Measurements from ENCODE around the gene ECI1. TPM values are rescaled to one million over a fixed set of nuclear protein-coding genes. Genes with fewer than 3 reads are reported as not detected.

The ECI1 gene
- total RNA-seq: 10 to 100 TPM; 36.7 to 50.6 TPM

- peak within 1 kb of the TSS; percentile 85 for H3K4me3 Mint-ChIP-seq
- H3K27me3 Mint-ChIP-seq: no peaks in the 10 kb centered on the region
- H3K36me3 Mint-ChIP-seq (ENCODE audit: low read depth): peaks cover 62% of the 10 kb centered on the region
- ATAC-seq (replicated peaks): peak; percentile 94
- no peaks in the 10 kb centered on the region for H3K9me3 Mint-ChIP-seq
- no peaks in the 10 kb centered on the region for H3K4me1 Mint-ChIP-seq
- peak within 1 kb of the TSS; percentile 81 for H3K27ac Mint-ChIP-seq
These were observed at the start of gene ECI1 for GRCh38 chr16:2251296-2252111. TSS of gene ECI1 (minus strand) at chr16:2251587. CDS start at chr16:2251566, 21 bp downstream.

- no peaks in the 10 kb centered on the region for H3K9me3 Mint-ChIP-seq
- no peaks in the 10 kb centered on the region for H3K36me3 Mint-ChIP-seq (ENCODE audit: low read depth)
- ATAC-seq (replicated peaks): no peak
- H3K27ac Mint-ChIP-seq: no peak overlapping the region
- no peaks in the 10 kb centered on the region for H3K27me3 Mint-ChIP-seq
- H3K4me1 Mint-ChIP-seq: no peaks in the 10 kb centered on the region
- H3K4me3 Mint-ChIP-seq: no peak overlapping the region
These were observed 48.5 kb upstream of the ECI1 start for GRCh38 chr16:2299915-2300192.

DNA sequence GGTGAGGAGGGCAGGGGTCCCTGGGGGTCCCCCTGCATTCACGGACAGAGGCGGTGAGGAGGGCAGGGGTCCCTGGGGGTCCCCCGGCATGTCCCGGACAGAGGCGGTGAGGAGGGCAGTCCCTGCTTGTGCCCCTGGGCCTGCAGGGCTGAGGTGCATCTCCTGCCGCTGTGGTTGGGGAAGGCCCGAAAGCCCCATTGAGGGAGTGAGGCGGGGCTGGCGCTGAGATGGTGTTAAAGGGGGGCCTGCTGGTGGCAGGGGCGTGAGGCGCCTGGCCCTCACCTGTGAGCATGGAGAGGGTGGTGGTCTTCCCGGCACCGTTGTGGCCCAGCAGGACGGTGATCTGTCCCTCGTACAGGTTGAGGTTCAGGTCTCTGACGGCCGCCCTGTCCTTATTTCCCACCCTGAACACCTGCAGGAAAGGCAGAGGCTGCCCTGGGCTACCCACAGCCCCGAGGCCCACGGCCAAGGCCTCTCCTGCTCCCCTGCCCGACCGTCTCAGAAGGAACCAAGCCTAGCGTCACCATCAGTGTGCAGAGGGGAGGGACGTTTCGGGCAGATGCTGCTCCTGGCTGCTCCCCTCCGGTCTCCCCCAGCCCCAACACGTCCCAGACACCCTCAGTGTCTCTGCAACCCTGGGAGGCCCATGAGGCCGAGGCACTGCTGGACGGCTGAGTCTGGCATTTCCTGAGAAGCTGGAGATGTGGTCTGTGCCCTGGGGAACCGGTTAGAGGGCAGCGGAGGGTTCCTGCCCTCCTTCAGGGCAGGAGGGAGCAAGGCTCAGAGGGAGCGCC lies 47.9 kb upstream of the ECI1 start:
- ATAC-seq (replicated peaks): no peak
- Mint-ChIP-seq H3K9me3 (no peaks in the 10 kb centered on the region), H3K4me1 (no peaks in the 10 kb centered on the region), H3K27me3 (no peaks in the 10 kb centered on the region), H3K4me3 (no peak overlapping the region), H3K27ac (no peak overlapping the region), H3K36me3 (ENCODE audit: low read depth) (no peaks in the 10 kb centered on the region)

DNA sequence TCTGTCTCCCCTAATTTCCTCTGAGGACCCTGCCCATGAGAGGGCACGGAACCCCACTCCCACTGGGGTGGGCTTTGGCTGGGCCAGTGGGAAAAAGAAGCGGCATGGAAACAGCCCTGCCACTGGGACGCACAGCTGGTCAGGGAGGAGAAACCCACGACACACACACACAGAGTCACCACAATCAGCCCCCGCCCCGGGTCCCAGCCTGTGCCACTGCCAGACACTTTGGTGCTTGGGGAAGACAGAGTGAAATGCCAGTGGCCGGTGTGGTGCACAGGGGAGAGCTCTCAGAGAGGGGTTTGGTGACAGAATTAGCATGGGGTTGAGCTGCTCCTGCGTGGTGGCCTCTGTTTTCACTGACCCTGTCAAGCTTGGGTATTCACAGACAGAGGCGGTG lies 47.2 kb upstream of the ECI1 start:
- Mint-ChIP-seq H3K4me1 (no peaks in the 10 kb centered on the region), H3K4me3 (no peak overlapping the region), H3K27me3 (no peaks in the 10 kb centered on the region), H3K9me3 (no peaks in the 10 kb centered on the region), H3K27ac (no peak overlapping the region), H3K36me3 (ENCODE audit: low read depth) (no peaks in the 10 kb centered on the region)
- ATAC-seq (replicated peaks): no peak

GRCh38 chr16:2297506-2297860 lies 46.1 kb upstream of the ECI1 start:
- no peak overlapping the region for H3K27ac Mint-ChIP-seq
- no peaks in the 10 kb centered on the region for H3K27me3 Mint-ChIP-seq
- no peak overlapping the region for H3K4me3 Mint-ChIP-seq
- H3K9me3 Mint-ChIP-seq: no peaks in the 10 kb centered on the region
- H3K36me3 Mint-ChIP-seq (ENCODE audit: low read depth): no peaks in the 10 kb centered on the region
- no peak for ATAC-seq (replicated peaks)
- H3K4me1 Mint-ChIP-seq: no peaks in the 10 kb centered on the region

- Mint-ChIP-seq H3K9me3 (no peaks in the 10 kb centered on the region), H3K36me3 (ENCODE audit: low read depth) (no peaks in the 10 kb centered on the region), H3K27me3 (no peaks in the 10 kb centered on the region), H3K4me3 (no peak overlapping the region), H3K4me1 (no peaks in the 10 kb centered on the region), H3K27ac (no peak overlapping the region)
- ATAC-seq (replicated peaks): peak; percentile 62
These were observed 45.5 kb upstream of the ECI1 start for GRCh38 chr16:2296661-2297505.

DNA sequence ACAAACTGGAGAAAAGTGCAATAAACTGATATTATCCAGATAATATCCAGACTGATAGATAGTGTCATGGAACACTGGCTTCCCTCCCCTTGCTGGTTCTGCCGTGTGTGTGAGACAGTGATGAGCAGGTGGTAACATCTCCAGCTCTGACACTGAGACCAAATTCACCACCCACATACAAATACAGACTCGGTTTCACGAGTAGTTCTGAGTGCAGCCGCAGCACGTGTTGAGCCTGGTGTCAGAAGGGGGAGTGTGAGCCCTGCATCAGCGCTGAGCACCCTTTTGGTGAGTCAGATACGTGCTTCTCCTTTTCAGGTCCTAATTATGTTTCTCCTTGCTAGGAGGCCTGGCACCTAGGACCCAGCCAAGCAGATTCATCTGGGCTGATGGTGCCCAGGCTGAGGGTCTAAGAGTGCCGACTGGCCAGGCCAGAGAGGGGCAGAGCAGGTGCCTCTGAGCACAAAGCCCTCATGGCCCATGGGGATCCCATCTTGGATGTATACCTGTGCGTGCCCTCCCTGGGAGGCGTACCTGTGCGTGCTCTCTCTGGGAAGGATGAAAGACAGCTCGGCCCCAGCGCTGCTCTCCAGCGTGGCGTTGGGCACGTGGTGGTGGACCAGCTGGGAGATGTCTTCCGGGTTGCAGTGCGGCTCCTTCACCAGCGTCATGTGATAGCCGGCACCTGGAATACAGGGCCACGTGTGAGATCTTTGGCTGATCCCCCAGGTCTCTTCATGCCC lies 43.8 kb upstream of the ECI1 start:
- H3K27ac Mint-ChIP-seq: no peak overlapping the region
- no peaks in the 10 kb centered on the region for H3K27me3 Mint-ChIP-seq
- ATAC-seq (replicated peaks): no peak
- H3K9me3 Mint-ChIP-seq: no peaks in the 10 kb centered on the region
- H3K4me1 Mint-ChIP-seq: no peaks in the 10 kb centered on the region
- no peaks in the 10 kb centered on the region for H3K36me3 Mint-ChIP-seq (ENCODE audit: low read depth)
- no peak overlapping the region for H3K4me3 Mint-ChIP-seq

- no peaks in the 10 kb centered on the region for H3K36me3 Mint-ChIP-seq (ENCODE audit: low read depth)
- H3K27ac Mint-ChIP-seq: no peak overlapping the region
- H3K4me3 Mint-ChIP-seq: no peak overlapping the region
- H3K27me3 Mint-ChIP-seq: no peaks in the 10 kb centered on the region
- no peaks in the 10 kb centered on the region for H3K4me1 Mint-ChIP-seq
- no peaks in the 10 kb centered on the region for H3K9me3 Mint-ChIP-seq
- no peak for ATAC-seq (replicated peaks)
These were observed 40.8 kb upstream of the ECI1 start for GRCh38 chr16:2292221-2292620.

DNA sequence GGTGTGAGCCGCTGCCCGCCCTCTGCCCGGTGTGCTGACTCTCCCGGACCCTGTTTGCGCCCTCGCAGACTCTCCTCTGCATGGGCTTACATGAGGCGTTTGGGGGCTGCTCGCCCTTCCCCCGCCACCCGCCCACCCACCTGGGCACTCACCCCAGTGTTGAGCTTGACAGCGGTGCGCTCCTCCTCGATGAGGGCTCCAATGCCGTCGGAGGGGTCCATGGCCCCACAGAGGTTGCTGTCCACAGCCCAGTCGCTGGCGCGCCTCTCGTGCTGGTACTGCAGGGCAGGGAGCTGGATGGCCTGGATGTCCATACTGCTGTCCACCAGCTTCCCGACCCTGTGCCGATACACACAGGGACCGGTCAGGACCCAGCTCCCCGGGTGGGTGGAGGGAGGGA lies 37.9 kb upstream of the ECI1 start:
- no peak for ATAC-seq (replicated peaks)
- Mint-ChIP-seq H3K9me3 (no peaks in the 10 kb centered on the region), H3K36me3 (ENCODE audit: low read depth) (no peaks in the 10 kb centered on the region), H3K27me3 (no peaks in the 10 kb centered on the region), H3K27ac (no peak overlapping the region), H3K4me1 (no peaks in the 10 kb centered on the region), H3K4me3 (no peak overlapping the region)

GRCh38 chr16:2288726-2289125 lies 37.3 kb upstream of the ECI1 start:
- no peaks in the 10 kb centered on the region for H3K4me1 Mint-ChIP-seq
- H3K27ac Mint-ChIP-seq: no peak overlapping the region
- H3K27me3 Mint-ChIP-seq: no peaks in the 10 kb centered on the region
- no peaks in the 10 kb centered on the region for H3K36me3 Mint-ChIP-seq (ENCODE audit: low read depth)
- H3K4me3 Mint-ChIP-seq: no peak overlapping the region
- ATAC-seq (replicated peaks): no peak
- no peaks in the 10 kb centered on the region for H3K9me3 Mint-ChIP-seq

DNA sequence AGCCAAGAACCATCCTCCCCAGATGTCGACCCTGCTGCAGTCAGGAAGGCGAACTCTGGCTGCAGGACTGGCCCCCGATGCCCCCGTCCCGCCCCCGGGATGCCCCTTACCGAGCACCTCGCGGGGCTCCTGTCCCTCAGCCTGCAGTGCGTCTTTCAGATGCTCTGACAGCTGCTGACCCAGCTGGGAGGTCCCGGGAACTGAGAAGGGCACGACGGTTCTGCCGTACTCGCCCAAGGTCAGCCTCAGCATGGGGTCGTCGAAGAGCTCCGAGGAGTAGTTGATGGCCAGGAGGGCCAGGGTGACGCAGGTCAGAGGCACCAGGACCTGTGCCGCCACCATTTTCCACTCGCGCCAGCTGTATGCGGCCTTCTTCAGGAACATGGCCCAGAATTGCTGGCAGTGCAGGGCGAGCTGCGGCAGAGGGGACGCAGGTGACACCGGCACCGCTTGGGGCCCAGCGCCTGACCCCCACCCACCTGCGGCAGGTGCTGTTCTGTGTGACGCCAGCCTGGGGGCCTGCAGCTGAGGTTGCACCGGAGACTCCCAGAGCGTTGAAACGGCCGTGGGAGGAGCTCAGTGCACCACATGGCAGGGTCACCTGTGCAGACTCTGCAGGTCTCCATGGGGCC lies 36.6 kb upstream of the ECI1 start:
- Mint-ChIP-seq H3K4me1 (no peaks in the 10 kb centered on the region), H3K27ac (no peak overlapping the region), H3K9me3 (no peaks in the 10 kb centered on the region), H3K36me3 (ENCODE audit: low read depth) (no peaks in the 10 kb centered on the region), H3K27me3 (no peaks in the 10 kb centered on the region), H3K4me3 (no peak overlapping the region)
- no peak for ATAC-seq (replicated peaks)

GRCh38 chr16:2286550-2286949 lies 35.2 kb upstream of the ECI1 start:
- H3K36me3 Mint-ChIP-seq (ENCODE audit: low read depth): no peaks in the 10 kb centered on the region
- H3K27me3 Mint-ChIP-seq: no peaks in the 10 kb centered on the region
- H3K4me3 Mint-ChIP-seq: no peak overlapping the region
- H3K27ac Mint-ChIP-seq: no peak overlapping the region
- no peaks in the 10 kb centered on the region for H3K4me1 Mint-ChIP-seq
- ATAC-seq (replicated peaks): no peak
- no peaks in the 10 kb centered on the region for H3K9me3 Mint-ChIP-seq

GRCh38 chr16:2285731-2286191 lies 34.4 kb upstream of the ECI1 start:
- Mint-ChIP-seq H3K27ac (no peak overlapping the region), H3K4me1 (no peaks in the 10 kb centered on the region), H3K36me3 (ENCODE audit: low read depth) (no peaks in the 10 kb centered on the region)

More at GRCh38 chr16:2285731-2286191, 34.4 kb upstream of the ECI1 start:
- no peaks in the 10 kb centered on the region for H3K9me3 Mint-ChIP-seq
- H3K4me3 Mint-ChIP-seq: no peak overlapping the region
- no peak for ATAC-seq (replicated peaks)
- H3K27me3 Mint-ChIP-seq: no peaks in the 10 kb centered on the region

All from activated T-helper 17 cell treated with anti-CD3 and anti-CD28 coated beads, Interleukin-2, amount 50 U/mL, for 72 hours (primary cell).